ENCODE measurements around the gene ZNF511. TPM values are rescaled to one million over a fixed set of nuclear protein-coding genes. Genes with fewer than 3 reads are reported as not detected.

The ZNF511 gene
- polyA plus RNA-seq, 1 donor from 2014 or later = 17.6 TPM

GRCh38 chr10:133299738-133300137 is 9.0 kb upstream of the ZNF511 start:
- Histone ChIP-seq H3F3A (ENCODE audit: insufficient read depth, low read length, poor library complexity, severe bottlenecking) (no peaks in the 10 kb centered on the region), H3K27me3 (ENCODE audit: insufficient read depth, low read depth, low read length) (no peaks in the 10 kb centered on the region), H3K9me3 (ENCODE audit: low read length) (no peaks in the 10 kb centered on the region), H2AFZ (ENCODE audit: low read depth, low read length) (no peak overlapping the region), H3K9ac (ENCODE audit: low read length) (no peak overlapping the region), H3K9me2 (ENCODE audit: insufficient read depth, low read length) (no peaks in the 10 kb centered on the region), H3K27ac (ENCODE audit: low read length) (no peak overlapping the region), H3K4me3 (ENCODE audit: low read length) (no peak overlapping the region), H3K4me2 (ENCODE audit: low read length) (no peak overlapping the region), H3K79me2 (replicated peaks; ENCODE audit: insufficient read depth, low read length) (no peaks in the 10 kb centered on the region), H3K36me3 (ENCODE audit: insufficient read depth, low read length) (no peaks in the 10 kb centered on the region), H4K20me1 (ENCODE audit: insufficient read depth) (no peaks in the 10 kb centered on the region)
- no peak for TF ChIP-seq REST (IDR thresholded peaks at IDR 0.05; ENCODE audit: borderline replicate concordance)
- TF ChIP-seq SMC3 (conservative IDR thresholded peaks at IDR 0.05; ENCODE audit: poor library complexity) = no peak
- TF ChIP-seq EZH2 (IDR thresholded peaks at IDR 0.05; ENCODE audit: borderline replicate concordance, insufficient read depth, low read length, poor library complexity, severe bottlenecking) = no peak
- TF ChIP-seq TAF1 (IDR thresholded peaks at IDR 0.05; ENCODE audit: low read depth) = no peak
- TF ChIP-seq RAD21 (conservative IDR thresholded peaks at IDR 0.05) = no peak
- no peak for TF ChIP-seq EP300 (conservative IDR thresholded peaks at IDR 0.05; ENCODE audit: poor library complexity, severe bottlenecking)
- TF ChIP-seq CTCF (IDR thresholded peaks at IDR 0.05; ENCODE audit: poor library complexity, severe bottlenecking) = no peak
- TF ChIP-seq POLR2AphosphoS5 (IDR thresholded peaks at IDR 0.05) = no peak
- TF ChIP-seq MXI1 (conservative IDR thresholded peaks at IDR 0.05; ENCODE audit: poor library complexity, severe bottlenecking) = no peak

GRCh38 chr10:133302230-133302629 is 6.5 kb upstream of the ZNF511 start:
- Histone ChIP-seq H3K9ac (ENCODE audit: low read length) (no peak overlapping the region), H4K20me1 (ENCODE audit: insufficient read depth) (no peaks in the 10 kb centered on the region), H3K9me2 (ENCODE audit: insufficient read depth, low read length) (no peaks in the 10 kb centered on the region), H3K27ac (ENCODE audit: low read length) (no peak overlapping the region), H3K36me3 (ENCODE audit: insufficient read depth, low read length) (no peaks in the 10 kb centered on the region), H3K4me3 (ENCODE audit: low read length) (no peak overlapping the region), H3K79me2 (replicated peaks; ENCODE audit: insufficient read depth, low read length) (peaks cover 16% of the 10 kb centered on the region), H3K4me2 (ENCODE audit: low read length) (no peak overlapping the region), H2AFZ (ENCODE audit: low read depth, low read length) (no peak overlapping the region), H3F3A (ENCODE audit: insufficient read depth, low read length, poor library complexity, severe bottlenecking) (no peaks in the 10 kb centered on the region), H3K9me3 (ENCODE audit: low read length) (no peaks in the 10 kb centered on the region), H3K27me3 (ENCODE audit: insufficient read depth, low read depth, low read length) (no peaks in the 10 kb centered on the region)
- TF ChIP-seq REST (IDR thresholded peaks at IDR 0.05; ENCODE audit: borderline replicate concordance) (no peak), MXI1 (conservative IDR thresholded peaks at IDR 0.05; ENCODE audit: poor library complexity, severe bottlenecking) (no peak), EP300 (conservative IDR thresholded peaks at IDR 0.05; ENCODE audit: poor library complexity, severe bottlenecking) (no peak), CTCF (IDR thresholded peaks at IDR 0.05; ENCODE audit: poor library complexity, severe bottlenecking) (no peak), RAD21 (conservative IDR thresholded peaks at IDR 0.05) (no peak), EZH2 (IDR thresholded peaks at IDR 0.05; ENCODE audit: borderline replicate concordance, insufficient read depth, low read length, poor library complexity, severe bottlenecking) (no peak), POLR2AphosphoS5 (IDR thresholded peaks at IDR 0.05) (no peak), TAF1 (IDR thresholded peaks at IDR 0.05; ENCODE audit: low read depth) (no peak), SMC3 (conservative IDR thresholded peaks at IDR 0.05; ENCODE audit: poor library complexity) (no peak)

Data from neural cell (in vitro differentiated cells).